GM19455 (cell line): ENCODE data around the gene ARV1.
"Not testable (repeated sequence)": the region's sequence is repeated elsewhere in the genome, so short reads cannot be mapped to it uniquely, and the experiment has no call there.

ENCODE experiments used
- ATAC-seq: cut with Tn5 transposase; IDR thresholded peaks from one replicate; pipeline ENCODE4 v1.9.1; 2021; ENCODE audit not compliant: unreplicated experiment

Gene ARV1

GRCh38 chr1:230976825-230977747 is 1.8 kb upstream of the ARV1 start:
- no peak for ATAC-seq

GRCh38 chr1:230977761-230978490 is 968 bp upstream of the ARV1 start:
- peak; percentile 20 for ATAC-seq

GRCh38 chr1:230979389-230979716 is 459 bp downstream of the ARV1 start:
- no peak for ATAC-seq

GRCh38 chr1:230979952-230980351 is 1.1 kb downstream of the ARV1 start:
- ATAC-seq: no peak

- no peak for ATAC-seq
Observed at GRCh38 chr1:230982696-230983095, 3.8 kb downstream of the ARV1 start.

- ATAC-seq: no peak
Observed at GRCh38 chr1:230983811-230984210, 4.9 kb downstream of the ARV1 start.

- not testable (repeated sequence) for ATAC-seq
Observed at GRCh38 chr1:230984622-230985515, 6.0 kb downstream of the ARV1 start.

GRCh38 chr1:230985711-230986110 is 6.8 kb downstream of the ARV1 start:
- no peak for ATAC-seq

- ATAC-seq: no peak
Observed at GRCh38 chr1:230986976-230987375, 8.1 kb downstream of the ARV1 start.

GRCh38 chr1:230987448-230987847 is 8.6 kb downstream of the ARV1 start:
- ATAC-seq: no peak

GRCh38 chr1:230992100-230992774 is 13.3 kb downstream of the ARV1 start:
- no peak for ATAC-seq

GRCh38 chr1:230994860-230995259 is 16.0 kb downstream of the ARV1 start:
- ATAC-seq: no peak

- no peak for ATAC-seq
Observed at GRCh38 chr1:231000201-231000600, 21.3 kb downstream of the ARV1 start.

- no peak for ATAC-seq
Observed at GRCh38 chr1:231000639-231001038, 21.7 kb downstream of the ARV1 start.

- ATAC-seq: no peak
Observed at GRCh38 chr1:231001892-231002291, 23.0 kb downstream of the ARV1 start.

- not testable (repeated sequence) for ATAC-seq
Observed at GRCh38 chr1:231007535-231007934, 28.6 kb downstream of the ARV1 start.

- no peak for ATAC-seq
Observed at GRCh38 chr1:231011360-231011759, 32.5 kb downstream of the ARV1 start.

GRCh38 chr1:231011963-231012362 is 33.1 kb downstream of the ARV1 start:
- no peak for ATAC-seq

- no peak for ATAC-seq
Observed at GRCh38 chr1:231013391-231014015, 34.6 kb downstream of the ARV1 start.

- ATAC-seq: no peak
Observed at GRCh38 chr1:231016234-231016633, 37.3 kb downstream of the ARV1 start.
